Measurements from ENCODE around the gene LPP. TPM values are rescaled to one million over a fixed set of nuclear protein-coding genes. Genes with fewer than 3 reads are reported as not detected.

Gene LPP
- total RNA-seq, 1 experiment from 2014 or later: 120 TPM

DNA sequence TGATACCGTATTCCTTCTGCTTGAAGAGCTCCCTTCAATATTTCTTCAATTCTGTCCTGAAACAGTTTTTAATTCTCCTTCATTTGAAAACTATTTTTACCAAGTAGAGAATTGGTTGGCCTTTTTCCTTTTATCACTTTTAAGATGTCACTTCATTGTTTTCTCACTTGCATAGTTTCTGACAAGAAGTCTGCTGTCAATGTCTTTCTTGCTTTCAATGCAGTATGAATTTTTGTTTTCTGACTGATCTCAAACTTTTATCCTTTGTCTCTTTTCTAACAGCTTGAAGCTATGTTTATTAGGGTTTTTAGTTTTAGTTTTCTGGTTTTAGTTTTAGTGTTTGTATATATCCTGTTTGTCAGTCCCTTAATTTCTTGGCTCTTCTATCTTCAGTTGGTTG, 653.0 kb downstream of the LPP start:
- peaks cover 11% of the 10 kb centered on the region for H3K36me3 Mint-ChIP-seq (ENCODE audit: insufficient read depth, unreplicated experiment)
- intact Hi-C loops (cut with micrococcal nuclease; ENCODE audit: unreplicated experiment): no loop called here
- H3K9me3 Mint-ChIP-seq (ENCODE audit: unreplicated experiment): peaks cover 39% of the 10 kb centered on the region
- no peak overlapping the region for H3K27ac Mint-ChIP-seq (ENCODE audit: unreplicated experiment)
- no TSS peak for BruUV-seq (replicated peaks)
- Histone ChIP-seq H3K4me3 (ENCODE audit: low read depth, low read length) (no peak overlapping the region), H3K9me3 (peaks cover 13% of the 10 kb centered on the region), H3K4me1 (no peaks in the 10 kb centered on the region), H3K36me3 (ENCODE audit: control insufficient read depth, insufficient read depth, low read length) (no peaks in the 10 kb centered on the region), H3K27me3 (replicated peaks; ENCODE audit: control insufficient read depth, insufficient read depth, low read length) (no peaks in the 10 kb centered on the region)
- TF ChIP-seq, protein P1, sequence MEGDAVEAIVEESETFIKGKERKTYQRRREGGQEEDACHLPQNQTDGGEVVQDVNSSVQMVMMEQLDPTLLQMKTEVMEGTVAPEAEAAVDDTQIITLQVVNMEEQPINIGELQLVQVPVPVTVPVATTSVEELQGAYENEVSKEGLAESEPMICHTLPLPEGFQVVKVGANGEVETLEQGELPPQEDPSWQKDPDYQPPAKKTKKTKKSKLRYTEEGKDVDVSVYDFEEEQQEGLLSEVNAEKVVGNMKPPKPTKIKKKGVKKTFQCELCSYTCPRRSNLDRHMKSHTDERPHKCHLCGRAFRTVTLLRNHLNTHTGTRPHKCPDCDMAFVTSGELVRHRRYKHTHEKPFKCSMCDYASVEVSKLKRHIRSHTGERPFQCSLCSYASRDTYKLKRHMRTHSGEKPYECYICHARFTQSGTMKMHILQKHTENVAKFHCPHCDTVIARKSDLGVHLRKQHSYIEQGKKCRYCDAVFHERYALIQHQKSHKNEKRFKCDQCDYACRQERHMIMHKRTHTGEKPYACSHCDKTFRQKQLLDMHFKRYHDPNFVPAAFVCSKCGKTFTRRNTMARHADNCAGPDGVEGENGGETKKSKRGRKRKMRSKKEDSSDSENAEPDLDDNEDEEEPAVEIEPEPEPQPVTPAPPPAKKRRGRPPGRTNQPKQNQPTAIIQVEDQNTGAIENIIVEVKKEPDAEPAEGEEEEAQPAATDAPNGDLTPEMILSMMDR (IDR thresholded peaks at IDR 0.05; ENCODE audit: insufficient read depth in 1 of 2, low read depth in 1 of 2, low read length in 1 of 2, severe bottlenecking in 1 of 2, unreplicated experiment in 1 of 2): no peak
- H3K4me1 Mint-ChIP-seq (ENCODE audit: low read depth, unreplicated experiment): no peaks in the 10 kb centered on the region
- POLR2A ChIA-PET: no interaction called here
- H3K27me3 Mint-ChIP-seq (ENCODE audit: insufficient read depth, unreplicated experiment): no peaks in the 10 kb centered on the region
- H3K4me3 Mint-ChIP-seq (ENCODE audit: unreplicated experiment): no peak overlapping the region
- DNase-seq: no peak
- CTCF ChIA-PET: no interaction called here

DNA sequence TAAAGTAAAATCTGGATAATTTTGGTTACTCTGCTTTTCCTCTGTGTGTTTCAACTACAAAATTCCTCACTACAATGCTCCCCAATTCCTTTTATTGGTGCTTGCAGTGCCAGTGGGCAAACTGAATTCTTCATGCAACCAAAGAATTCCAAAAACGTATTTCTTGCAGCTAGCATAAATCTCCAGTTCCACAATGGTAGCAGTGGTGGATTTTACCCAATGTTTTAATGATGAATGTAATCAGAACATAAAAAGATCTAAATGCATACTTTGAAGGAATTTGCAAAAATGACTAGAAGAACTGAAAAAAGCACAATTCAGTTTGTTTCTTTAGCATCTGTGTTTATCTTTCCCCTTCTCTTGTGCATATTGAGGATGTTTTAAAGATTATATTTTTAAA, 658.2 kb downstream of the LPP start:
- Mint-ChIP-seq H3K4me3 (ENCODE audit: unreplicated experiment) (no peak overlapping the region), H3K4me1 (ENCODE audit: low read depth, unreplicated experiment) (peaks cover 4% of the 10 kb centered on the region), H3K9me3 (ENCODE audit: unreplicated experiment) (peaks cover 18% of the 10 kb centered on the region), H3K27ac (ENCODE audit: unreplicated experiment) (no peak overlapping the region), H3K36me3 (ENCODE audit: insufficient read depth, unreplicated experiment) (peaks cover 13% of the 10 kb centered on the region), H3K27me3 (ENCODE audit: insufficient read depth, unreplicated experiment) (no peaks in the 10 kb centered on the region)
- TF ChIP-seq, protein P1 (IDR thresholded peaks at IDR 0.05; ENCODE audit: insufficient read depth in 1 of 2, low read depth in 1 of 2, low read length in 1 of 2, severe bottlenecking in 1 of 2, unreplicated experiment in 1 of 2): no peak
- ChIA-PET CTCF (no interaction called here), POLR2A (no interaction called here)
- no TSS peak for BruUV-seq (replicated peaks)
- Histone ChIP-seq H3K4me1 (peaks cover 8% of the 10 kb centered on the region), H3K36me3 (ENCODE audit: control insufficient read depth, insufficient read depth, low read length) (no peaks in the 10 kb centered on the region), H3K9me3 (peaks cover 4% of the 10 kb centered on the region), H3K27me3 (replicated peaks; ENCODE audit: control insufficient read depth, insufficient read depth, low read length) (no peaks in the 10 kb centered on the region), H3K4me3 (ENCODE audit: low read depth, low read length) (no peak overlapping the region)
- intact Hi-C loops (cut with micrococcal nuclease; ENCODE audit: unreplicated experiment): no loop called here
- DNase-seq: no peak

DNA sequence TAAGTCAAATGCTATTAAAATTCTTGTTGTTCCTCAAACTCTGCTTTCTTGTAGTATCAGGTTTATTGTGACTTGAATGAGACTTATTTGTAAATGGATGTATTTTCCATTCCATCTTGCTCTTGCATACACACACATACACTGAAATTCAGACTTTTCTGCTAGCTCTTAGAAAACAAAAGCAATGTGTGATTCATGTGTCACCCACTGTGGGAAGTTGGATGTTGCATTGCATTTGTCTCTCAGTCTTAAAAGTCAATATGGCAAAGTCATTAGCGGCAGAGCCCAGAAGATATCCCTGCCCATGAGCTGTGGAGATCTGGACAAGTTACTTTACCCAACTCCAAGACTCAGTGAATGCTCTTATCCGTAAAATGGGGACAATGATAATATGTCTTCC, 660.6 kb downstream of the LPP start:
- Mint-ChIP-seq H3K4me3 (ENCODE audit: unreplicated experiment) (no peak overlapping the region), H3K36me3 (ENCODE audit: insufficient read depth, unreplicated experiment) (peaks cover 13% of the 10 kb centered on the region), H3K9me3 (ENCODE audit: unreplicated experiment) (no peaks in the 10 kb centered on the region), H3K4me1 (ENCODE audit: low read depth, unreplicated experiment) (peaks cover 28% of the 10 kb centered on the region), H3K27ac (ENCODE audit: unreplicated experiment) (no peak overlapping the region), H3K27me3 (ENCODE audit: insufficient read depth, unreplicated experiment) (no peaks in the 10 kb centered on the region)
- no peaks in the 10 kb centered on the region for H3K36me3 ChIP-seq (ENCODE audit: control insufficient read depth, insufficient read depth, low read length)
- CTCF ChIA-PET: no interaction called here
- TF ChIP-seq, protein P1 (IDR thresholded peaks at IDR 0.05; ENCODE audit: insufficient read depth in 1 of 2, low read depth in 1 of 2, low read length in 1 of 2, severe bottlenecking in 1 of 2, unreplicated experiment in 1 of 2): no peak
- no TSS peak for BruUV-seq (replicated peaks)
- peaks cover 26% of the 10 kb centered on the region for H3K4me1 ChIP-seq
- POLR2A ChIA-PET: no interaction called here
- intact Hi-C loops (cut with micrococcal nuclease; ENCODE audit: unreplicated experiment): no loop called here
- no peaks in the 10 kb centered on the region for H3K9me3 ChIP-seq
- no peaks in the 10 kb centered on the region for H3K27me3 ChIP-seq (replicated peaks; ENCODE audit: control insufficient read depth, insufficient read depth, low read length)
- H3K4me3 ChIP-seq (ENCODE audit: low read depth, low read length): no peak overlapping the region
- no peak for DNase-seq

Measured in Caco-2 (cell line).